Fibroblast of villous mesenchyme (primary cell): ENCODE measurements around the gene CLHC1. TPM values are rescaled to one million over a fixed set of nuclear protein-coding genes. Genes with fewer than 3 reads are reported as not detected.

Source experiments
- DNase-seq: peaks from one replicate; pipeline ENCODE4 v3.0.0-alpha.2; 2010; ENCODE audit warnings: low read depth
- H3K4me3 ChIP-seq: 2 replicates; pipeline ENCODE4 v1.5.1; 2011; ENCODE audit warnings: low read depth, mild to moderate bottlenecking, low read length
- CTCF ChIP-seq: IDR thresholded peaks from 2 replicates; pipeline ENCODE4 v1.5.1; 2012; ENCODE audit warnings: low read depth, mild to moderate bottlenecking, low read length; ENCODE audit not compliant: insufficient read depth
- total RNA-seq: library from RNA; depleted of rRNA; stranded (reverse); fragments of >200 nt; gene quantifications from 2 replicates; pipeline ENCODE4 v1.2.3, GENCODE V29; 2012

Gene CLHC1
- total RNA-seq, 1 donor = 18.1 TPM

GRCh38 chr2:55142518-55142917 lies 89.6 kb downstream of the CLHC1 start:
- no peak for DNase-seq
- no peak overlapping the region for H3K4me3 ChIP-seq
- no peak for TF ChIP-seq CTCF

GRCh38 chr2:55141572-55142413 lies 90.3 kb downstream of the CLHC1 start:
- no peak overlapping the region for H3K4me3 ChIP-seq
- DNase-seq = no peak
- TF ChIP-seq CTCF = no peak

- no peak for DNase-seq
- no peak overlapping the region for H3K4me3 ChIP-seq
- no peak for TF ChIP-seq CTCF
These were observed 91.5 kb downstream of the CLHC1 start for GRCh38 chr2:55140316-55141219.

- no peak for TF ChIP-seq CTCF
- H3K4me3 ChIP-seq = no peak overlapping the region
- DNase-seq = no peak
These were observed 92.8 kb downstream of the CLHC1 start for GRCh38 chr2:55139305-55139704.

- TF ChIP-seq CTCF = no peak
- H3K4me3 ChIP-seq = no peak overlapping the region
- no peak for DNase-seq
These were observed 93.2 kb downstream of the CLHC1 start for GRCh38 chr2:55138882-55139229.

DNA sequence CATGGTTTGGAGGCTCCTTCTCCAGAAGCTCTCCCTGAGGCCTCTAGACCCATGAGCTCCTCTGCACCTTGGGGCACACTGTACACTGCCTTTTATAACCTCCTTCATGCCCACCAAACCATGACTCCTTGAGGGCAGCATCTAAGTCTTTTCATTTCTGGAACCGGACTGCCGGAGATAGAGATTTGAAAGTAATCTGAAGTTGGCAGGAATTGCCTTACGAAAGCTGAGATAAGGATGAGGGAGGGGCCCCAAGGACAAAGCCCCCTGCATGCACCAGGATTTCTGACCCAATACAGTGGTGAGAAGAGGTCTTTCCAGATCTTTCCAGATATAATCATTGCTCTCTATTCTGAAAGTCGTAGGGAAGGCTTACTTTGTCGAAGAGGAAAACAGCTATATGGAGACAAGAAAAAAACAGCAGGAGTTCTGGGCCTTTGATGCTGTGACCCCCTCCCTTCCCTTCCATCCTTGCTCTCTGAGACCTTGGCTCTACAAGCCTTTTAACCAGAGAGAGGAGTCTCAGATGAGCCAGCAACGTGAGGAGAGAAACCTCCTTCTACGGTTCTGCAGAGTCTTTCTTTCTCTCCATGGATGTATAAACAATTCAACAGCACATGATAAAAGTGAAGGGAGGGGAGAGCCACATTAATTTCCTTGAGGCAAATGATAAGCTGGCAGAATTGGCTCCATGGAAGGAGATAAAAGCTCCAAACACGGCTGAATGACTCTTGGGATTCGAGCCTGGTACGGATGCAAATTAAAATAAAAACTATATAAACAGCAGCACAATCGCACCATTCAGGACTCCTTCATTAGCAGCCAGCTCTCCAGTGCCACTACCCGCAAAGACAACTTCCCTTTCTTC lies 93.8 kb downstream of the CLHC1 start:
- H3K4me3 ChIP-seq = no peak overlapping the region
- no peak for TF ChIP-seq CTCF
- no peak for DNase-seq
